Fibroblast of skin of scalp (primary cell): ENCODE results near the gene RANGRF.

Experiments
- DNase-seq: peaks from one replicate; pipeline ENCODE4 v3.0.0-alpha.2; 2013

The RANGRF gene

GRCh38 chr17:8274816-8275215, 13.7 kb upstream of the RANGRF start:
- DNase-seq, result no peak

DNA sequence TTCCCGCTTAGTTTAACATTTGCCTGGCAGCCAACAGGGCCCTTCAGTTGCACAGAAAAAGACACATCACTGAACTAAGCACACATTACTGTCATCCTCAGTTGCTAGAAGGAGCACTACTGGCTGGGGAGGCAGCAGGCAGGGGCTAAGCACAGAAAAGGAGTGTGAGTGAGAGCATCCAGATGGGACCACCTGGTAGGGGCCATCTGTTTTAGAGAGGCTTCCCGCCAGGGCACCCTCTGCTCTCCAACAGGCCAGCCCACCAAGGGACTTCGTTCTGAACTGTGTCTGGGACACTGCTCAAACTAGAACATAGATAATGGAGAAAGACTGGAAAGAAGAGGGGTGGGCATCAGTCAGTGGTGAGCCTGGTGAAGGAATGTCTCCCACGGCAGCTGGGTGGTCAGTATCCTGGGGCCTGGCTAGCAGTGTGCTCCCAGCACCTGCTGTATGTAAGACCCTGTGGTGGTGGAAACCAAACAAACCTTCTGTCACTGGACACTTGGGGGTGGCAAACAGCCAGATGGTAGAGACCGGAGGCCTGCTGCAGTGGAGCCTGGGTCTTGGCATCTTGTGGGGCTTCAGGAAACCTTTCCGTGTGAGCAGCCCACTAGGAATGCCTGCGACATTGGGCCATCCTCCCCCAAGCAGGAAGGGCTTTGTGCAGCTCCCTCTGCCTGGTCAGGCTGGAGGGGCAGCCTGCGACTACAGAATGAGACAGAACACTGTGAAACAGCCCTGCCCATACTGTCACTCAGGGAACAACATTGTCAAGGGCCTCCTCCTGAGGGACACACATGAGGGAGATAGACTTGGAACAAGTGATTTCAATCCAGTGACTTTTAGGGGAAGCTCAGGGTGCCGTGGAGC, 12.8 kb upstream of the RANGRF start:
- no peak for DNase-seq

DNA sequence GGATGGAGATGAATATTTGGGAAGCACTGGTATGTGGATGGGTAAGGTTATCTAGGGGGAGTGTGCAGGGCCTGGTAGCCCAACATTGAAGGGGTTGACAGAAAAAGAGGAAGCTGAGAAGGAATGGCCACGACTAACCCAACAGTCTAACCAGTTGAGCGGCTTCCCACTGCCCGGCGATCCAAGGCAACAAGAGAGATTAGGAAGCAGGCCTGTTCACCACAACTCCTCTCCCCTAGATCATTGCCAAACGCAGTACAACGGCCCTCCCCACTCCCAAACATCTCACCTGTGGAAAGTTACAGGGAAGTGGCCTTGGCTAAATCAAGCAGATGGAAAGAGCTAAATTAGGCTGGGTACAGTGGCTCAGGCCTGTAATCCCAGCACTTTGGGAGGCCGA, 11.2 kb upstream of the RANGRF start:
- DNase-seq, result no peak

DNA sequence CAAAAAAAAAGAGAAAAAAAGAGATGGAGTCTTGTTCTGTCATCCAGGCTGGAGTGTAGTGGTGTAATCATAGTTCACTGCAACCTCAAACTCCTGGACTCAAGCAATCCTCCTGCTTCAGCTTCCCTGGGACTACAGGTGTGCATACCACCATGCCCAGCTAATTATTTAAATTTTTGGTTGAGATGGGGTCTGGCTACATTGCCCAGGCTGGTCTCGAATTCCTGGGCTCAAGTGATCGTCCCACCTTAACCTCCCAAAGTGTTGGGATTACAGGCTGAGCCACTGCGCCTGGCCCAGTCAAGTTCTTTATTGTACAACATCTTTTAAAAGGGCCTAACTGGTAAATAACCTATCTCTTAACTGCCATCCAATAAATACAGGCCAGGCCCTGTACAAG, 6.1 kb upstream of the RANGRF start:
- no peak for DNase-seq

DNA sequence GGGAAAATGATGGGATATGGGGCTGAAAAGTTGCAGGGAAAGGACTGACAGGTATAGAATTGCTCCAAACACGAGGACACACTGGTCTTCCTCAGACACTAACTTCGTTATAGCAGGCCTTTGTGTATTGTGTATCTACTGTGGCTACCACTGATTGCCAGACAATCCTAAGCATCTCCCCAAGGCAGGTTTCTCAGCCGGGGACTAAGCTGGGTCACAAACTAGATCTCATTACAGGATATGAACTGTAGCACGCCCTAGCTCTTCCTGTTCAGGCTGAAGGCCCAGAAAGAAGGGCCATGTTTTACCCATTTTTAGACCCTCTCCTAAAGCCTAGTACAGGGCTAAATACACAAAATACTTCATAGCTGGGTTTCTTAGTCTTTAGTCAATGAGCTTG, 5.1 kb upstream of the RANGRF start:
- DNase-seq, result no peak

- no peak for DNase-seq
These were observed 4.3 kb upstream of the RANGRF start for GRCh38 chr17:8284126-8284525.

GRCh38 chr17:8285270-8286181, 2.9 kb upstream of the RANGRF start:
- DNase-seq, result no peak

- no peak for DNase-seq
These were observed 677 bp upstream of the RANGRF start for GRCh38 chr17:8287651-8288335.

DNA sequence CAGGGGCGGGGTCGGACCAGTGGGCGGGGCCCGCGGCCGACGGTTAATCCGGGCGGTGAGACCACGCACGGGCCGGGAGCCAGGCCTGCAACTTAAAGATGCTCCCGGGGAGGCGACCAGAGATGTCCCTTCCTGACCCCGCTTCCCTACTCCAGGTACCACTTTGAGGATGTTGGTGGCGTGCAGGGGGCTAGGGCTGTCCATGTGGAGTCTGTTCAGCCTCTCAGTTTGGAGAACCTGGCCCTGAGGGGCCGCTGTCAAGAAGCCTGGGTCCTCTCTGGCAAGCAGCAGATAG, 580 bp downstream of the RANGRF start:
- no peak for DNase-seq

- DNase-seq, result no peak
These were observed 1.6 kb downstream of the RANGRF start for GRCh38 chr17:8290043-8290442.

DNA sequence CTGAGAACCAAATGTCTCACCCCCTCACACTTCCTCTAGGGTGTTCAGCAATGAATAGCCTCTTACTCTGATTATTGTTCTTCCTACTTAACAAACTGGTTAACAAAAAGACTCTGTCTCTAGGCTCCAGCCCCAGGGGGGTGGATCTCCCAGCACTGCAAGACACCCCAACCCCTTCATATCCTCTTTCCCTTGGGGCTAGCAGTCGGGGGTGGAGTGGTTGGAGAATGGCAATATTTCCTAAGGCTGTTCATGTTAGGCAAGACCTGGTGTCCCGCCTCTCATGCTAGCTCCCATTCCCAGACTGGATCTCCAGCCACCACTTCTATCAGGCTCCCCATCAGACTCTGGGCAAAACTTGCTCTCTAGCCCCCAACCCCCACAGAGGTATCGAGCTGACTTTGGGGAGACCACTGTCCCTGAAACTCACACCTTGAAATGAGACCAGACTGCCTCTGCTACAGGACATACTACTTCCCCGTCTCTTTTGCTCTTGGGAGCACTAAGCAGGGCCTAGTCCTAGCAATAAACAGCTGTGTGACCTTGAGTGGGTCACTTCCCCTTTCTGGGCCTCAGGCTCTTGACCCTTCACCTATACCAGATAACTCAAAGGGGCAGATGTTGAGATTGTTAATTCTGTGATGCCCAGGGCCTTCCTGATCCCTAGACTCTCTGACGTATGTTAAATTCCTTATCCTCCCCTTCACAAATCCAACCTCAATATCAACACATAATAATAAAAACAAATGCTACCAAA, 4.3 kb downstream of the RANGRF start:
- DNase-seq, result no peak

DNA sequence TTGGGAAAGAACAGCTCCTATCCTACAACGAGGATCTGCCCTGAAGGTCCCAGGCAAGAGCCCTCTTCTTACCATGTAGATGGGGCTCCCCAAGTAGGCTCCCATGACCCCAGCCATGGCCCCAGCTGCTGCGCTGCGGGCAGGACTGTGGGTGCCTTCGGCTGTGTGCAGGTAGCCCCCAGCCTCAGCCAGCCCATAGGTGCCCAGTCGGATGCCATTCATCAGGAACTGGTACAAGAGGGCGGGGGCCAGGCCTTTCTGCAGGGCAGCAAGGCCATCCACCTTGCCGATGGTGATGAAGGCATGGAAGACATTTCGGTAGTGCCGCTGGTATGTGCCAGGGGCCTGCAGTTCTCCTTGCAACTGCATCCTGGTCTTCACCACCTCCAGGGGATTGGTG, 5.9 kb downstream of the RANGRF start:
- DNase-seq, result no peak

GRCh38 chr17:8294814-8295316, 6.4 kb downstream of the RANGRF start:
- DNase-seq, result no peak

GRCh38 chr17:8300226-8300625, 11.8 kb downstream of the RANGRF start:
- no peak for DNase-seq

DNA sequence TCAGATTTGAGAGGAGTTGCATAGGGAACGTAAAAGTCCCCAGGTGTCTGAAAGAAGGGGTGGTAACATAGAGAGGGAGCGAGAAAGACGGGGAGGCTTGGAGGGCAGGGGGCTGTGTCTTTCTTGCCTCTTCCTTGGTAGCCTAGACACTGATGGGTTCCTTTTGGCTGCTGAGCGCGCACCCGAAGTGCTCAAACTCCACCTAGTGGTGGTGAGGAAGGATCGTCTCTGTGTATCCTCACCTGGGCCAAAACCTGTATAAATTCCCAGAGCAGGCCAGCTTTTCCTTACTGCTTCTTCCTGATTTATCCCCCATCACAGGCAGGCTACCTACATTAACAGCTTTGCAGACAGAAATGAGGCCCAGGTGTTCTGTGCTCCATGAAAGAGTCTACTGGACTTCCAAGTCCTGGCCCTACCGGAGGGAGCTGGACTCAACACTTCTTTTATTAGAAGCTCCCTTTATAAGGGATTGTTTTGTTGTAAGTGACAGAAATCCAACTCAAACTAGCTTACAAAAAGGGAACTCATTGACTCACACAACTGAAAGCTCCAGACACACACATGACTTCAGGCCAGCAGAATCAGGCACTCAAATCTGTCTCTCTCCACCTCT, 12.3 kb downstream of the RANGRF start:
- DNase-seq, result peak; percentile 69

DNA sequence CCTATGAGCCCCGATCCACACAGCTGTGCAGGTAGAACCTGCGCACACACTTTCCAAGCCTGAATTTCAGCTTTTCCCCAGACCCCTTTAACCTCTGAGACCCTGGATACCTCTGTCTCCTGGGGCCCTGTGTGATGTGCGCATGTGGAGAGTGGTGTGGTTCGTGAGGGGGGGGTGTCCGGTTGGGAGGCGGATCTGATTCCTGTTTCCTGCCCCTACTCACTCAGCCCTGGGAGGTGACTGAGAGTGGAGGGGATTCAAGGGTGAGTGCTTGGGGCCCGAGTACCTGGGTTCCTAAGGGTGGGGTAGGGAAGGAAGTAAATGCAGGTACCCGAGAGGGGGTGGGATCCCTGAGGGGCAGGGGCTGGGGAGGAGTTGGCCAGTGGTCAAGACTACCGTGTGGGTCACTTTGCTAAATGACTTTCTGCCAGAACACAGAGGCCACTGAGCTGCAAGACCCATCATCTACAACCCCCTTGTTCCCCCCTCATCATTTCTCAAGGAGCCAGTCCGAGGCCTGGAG, 22.2 kb downstream of the RANGRF start:
- no peak for DNase-seq

DNA sequence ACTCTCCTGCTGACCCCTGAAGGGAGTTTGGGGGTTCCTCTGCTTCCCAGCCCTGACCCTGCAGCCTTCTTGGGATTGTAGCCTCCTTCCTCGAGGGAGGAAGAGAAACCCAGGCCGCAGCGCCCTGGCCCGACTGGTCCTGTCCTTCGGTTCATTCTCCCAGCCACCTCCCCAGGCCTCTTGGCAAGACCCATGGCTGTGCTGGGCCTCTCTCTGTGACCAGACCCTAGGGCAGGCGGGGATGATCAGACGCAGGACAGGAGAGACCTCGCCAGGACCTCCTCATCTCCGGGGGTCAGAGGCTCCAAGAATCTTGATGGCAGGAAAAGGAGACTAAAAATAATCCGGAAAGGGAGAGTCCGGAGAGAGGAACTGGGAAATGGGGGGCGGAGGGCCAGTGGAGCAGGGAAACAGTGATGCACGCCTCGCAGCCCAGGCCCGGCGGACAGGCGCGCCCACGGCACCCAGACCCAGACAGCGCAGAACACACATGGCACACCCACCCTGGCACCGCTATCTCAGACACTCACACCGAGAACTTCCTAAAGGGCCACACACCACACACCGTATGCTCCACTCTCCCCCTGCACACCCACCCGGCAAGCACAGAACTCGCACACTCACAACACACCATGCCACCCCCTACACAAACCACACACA, 22.8 kb downstream of the RANGRF start:
- no peak for DNase-seq

GRCh38 chr17:8312251-8312650, 23.8 kb downstream of the RANGRF start:
- DNase-seq, result no peak

DNA sequence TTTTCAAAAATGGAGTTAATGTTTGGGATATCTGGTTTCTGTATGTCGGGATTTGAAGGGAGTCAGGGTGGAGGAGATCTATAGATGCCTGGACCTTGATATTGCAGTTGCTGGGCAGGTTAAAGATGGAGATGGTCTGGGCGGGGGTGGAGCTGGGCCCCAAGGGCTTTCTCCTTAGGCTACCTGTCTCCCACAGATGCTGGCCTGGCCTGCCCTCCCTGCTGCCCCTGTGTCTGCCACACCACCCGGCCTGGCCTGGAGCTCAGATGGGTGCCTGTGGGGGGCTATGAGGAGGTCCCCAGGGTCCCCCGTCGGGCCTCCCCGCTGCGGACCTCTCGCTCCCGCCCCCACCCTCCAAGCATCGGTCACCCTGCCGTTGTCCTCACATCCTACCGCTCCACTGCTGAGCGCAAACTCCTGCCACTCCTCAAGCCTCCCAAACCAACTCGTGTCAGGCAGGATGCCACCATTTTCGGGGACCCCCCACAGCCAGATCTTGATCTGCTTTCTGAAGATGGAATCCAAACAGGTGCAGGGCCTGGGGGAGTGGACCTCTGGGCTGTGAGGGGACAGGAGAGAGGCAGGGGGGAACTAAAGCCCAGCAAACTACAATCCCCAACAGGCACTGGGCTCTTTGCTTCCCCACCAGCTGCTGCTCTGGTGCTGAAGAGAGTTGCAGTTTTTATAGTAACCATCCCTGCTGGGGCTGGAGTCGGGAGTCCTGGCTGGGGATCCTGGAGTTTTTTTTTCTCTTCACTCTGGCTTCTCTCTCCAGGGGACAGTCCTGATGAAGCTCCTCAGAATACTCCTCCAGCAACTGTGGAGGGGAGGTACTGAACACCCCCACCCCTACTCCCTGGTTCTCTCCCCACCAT, 24.5 kb downstream of the RANGRF start:
- no peak for DNase-seq
